GM18498 (cell line): ENCODE data around the gene DCTPP1.

Experiments used
- ATAC-seq: cut with Tn5 transposase; IDR thresholded peaks from one replicate; pipeline ENCODE4 v1.9.1; 2021; ENCODE audit warnings: mild to moderate bottlenecking, moderate library complexity; ENCODE audit not compliant: unreplicated experiment

Gene DCTPP1

GRCh38 chr16:30449116-30449435 lies 19.2 kb upstream of the DCTPP1 start:
- no peak for ATAC-seq

- ATAC-seq, result no peak
Observed at GRCh38 chr16:30447512-30448226, 17.8 kb upstream of the DCTPP1 start.

GRCh38 chr16:30446203-30446595 lies 16.4 kb upstream of the DCTPP1 start:
- no peak for ATAC-seq

GRCh38 chr16:30445408-30446202 lies 15.8 kb upstream of the DCTPP1 start, which contains the start of gene SEPHS2:
SEPHS2 (minus strand) TSS chr16:30445874; CDS start chr16:30445727, 147 bp downstream.
- peak; percentile 90 for ATAC-seq

GRCh38 chr16:30445149-30445407 lies 15.2 kb upstream of the DCTPP1 start:
- no peak for ATAC-seq

GRCh38 chr16:30444231-30445148 lies 14.7 kb upstream of the DCTPP1 start:
- no peak for ATAC-seq

GRCh38 chr16:30443631-30444030 lies 13.8 kb upstream of the DCTPP1 start:
- ATAC-seq, result no peak

GRCh38 chr16:30439720-30440348 lies 10.0 kb upstream of the DCTPP1 start:
- no peak for ATAC-seq

- ATAC-seq, result no peak
Observed at GRCh38 chr16:30438835-30439234, 9.0 kb upstream of the DCTPP1 start.

- no peak for ATAC-seq
Observed at GRCh38 chr16:30437511-30438046, 7.7 kb upstream of the DCTPP1 start.

- no peak for ATAC-seq
Observed at GRCh38 chr16:30434852-30435251, 5.0 kb upstream of the DCTPP1 start.

- peak; percentile 16 for ATAC-seq
Observed at GRCh38 chr16:30430428-30430970, 669 bp upstream of the DCTPP1 start.

- ATAC-seq, result no peak
Observed at GRCh38 chr16:30429418-30429677, 482 bp downstream of the DCTPP1 start.

GRCh38 chr16:30428055-30428454 lies 1.8 kb downstream of the DCTPP1 start:
- ATAC-seq, result no peak

GRCh38 chr16:30421010-30421409 lies 8.8 kb downstream of the DCTPP1 start:
- no peak for ATAC-seq

- no peak for ATAC-seq
Observed at GRCh38 chr16:30418350-30419181, 11.3 kb downstream of the DCTPP1 start.

GRCh38 chr16:30417529-30418349 lies 12.1 kb downstream of the DCTPP1 start:
- peak; percentile 82 for ATAC-seq

GRCh38 chr16:30416624-30417528 lies 13.0 kb downstream of the DCTPP1 start:
- no peak for ATAC-seq
